IMR-90 (cell line): ENCODE results near the gene TNPO2. TPM values are rescaled to one million over a fixed set of nuclear protein-coding genes. Genes with fewer than 3 reads are reported as not detected.
A peak's percentile ranks its signal among the peaks of the same experiment; 100 is the strongest.

Experiments
- ATAC-seq: fragments of 200-7000 bp; cut with Tn5 transposase; 2 replicates; pipeline ENCODE4 v1.9.1; 2020; ENCODE audit warnings: low read depth, mild to moderate bottlenecking, moderate library complexity
- BruUV-seq: library from RNA; stranded (reverse); fragments of 400-500 nt; replicated peaks from 2 replicates; lab custom pipeline; 2021; lab: Mats Ljungman, UMichigan
- CTCF ChIA-PET: fragments of 300-600 bp; formaldehyde crosslinking; extraction: SDS; loops from one replicate; lab custom pipeline; 2021; ENCODE audit warnings: antibody characterized with exemption; lab: Yijun Ruan, JAX
- POLR2A ChIA-PET: fragments of 300-600 bp; sonication (Branson Sonifier 250); formaldehyde crosslinking; loops from one replicate; lab custom pipeline; 2022; ENCODE audit warnings: antibody characterized with exemption; ENCODE audit not compliant: unreplicated experiment; lab: Charles Lee
- DNase-seq: peaks from one replicate; pipeline ENCODE4 v3.0.0; 2013
- H2AFZ ChIP-seq: replicated peaks from 2 replicates; pipeline ENCODE3; 2013; ENCODE audit warnings: low read length, mild to moderate bottlenecking; ENCODE audit not compliant: poor library complexity
- H2AK5ac ChIP-seq: 2 replicates; pipeline ENCODE4 v1.6.1; 2013; ENCODE audit warnings: low read depth, low read length, inconsistent platforms
- H2AK9ac ChIP-seq: replicated peaks from 2 replicates; pipeline ENCODE3; 2013; ENCODE audit warnings: mild to moderate bottlenecking, low read depth, low read length, moderate library complexity; ENCODE audit not compliant: poor library complexity
- H2BK120ac ChIP-seq: 2 replicates; pipeline ENCODE4 v1.6.1; 2013; ENCODE audit warnings: low read depth, low read length, inconsistent platforms
- H2BK15ac ChIP-seq: 3 replicates; pipeline ENCODE4 v1.6.1; 2013; ENCODE audit warnings: low read depth, low read length, inconsistent platforms
- H2BK20ac ChIP-seq: 2 replicates; pipeline ENCODE4 v1.6.1; 2013; ENCODE audit warnings: low read depth, mild to moderate bottlenecking, inconsistent platforms, low read length, moderate library complexity
- H2BK5ac ChIP-seq: 2 replicates; pipeline ENCODE4 v1.6.1; 2013; ENCODE audit warnings: mild to moderate bottlenecking, low read depth, low read length, inconsistent platforms; ENCODE audit not compliant: poor library complexity, severe bottlenecking
- H3K14ac ChIP-seq: replicated peaks from 2 replicates; pipeline ENCODE4 v1.6.1; 2013; ENCODE audit warnings: low read depth, low read length, inconsistent platforms
- H3K18ac ChIP-seq: 2 replicates; pipeline ENCODE4 v1.6.1; 2013; ENCODE audit warnings: low read depth, low read length, control low read depth
- H3K23ac ChIP-seq: 2 replicates; pipeline ENCODE4 v1.6.1; 2013; ENCODE audit warnings: low read depth, low read length, inconsistent platforms
- H3K27ac ChIP-seq: 2 replicates; pipeline ENCODE4 v1.5.1; 2013; ENCODE audit warnings: mild to moderate bottlenecking, control low read depth, low read length; ENCODE audit not compliant: insufficient read depth
- H3K27me3 ChIP-seq: 2 replicates; pipeline ENCODE4 v1.6.1; 2013; ENCODE audit warnings: low read length; ENCODE audit not compliant: control insufficient read depth, insufficient read depth
- H3K36me3 ChIP-seq: 2 replicates; pipeline ENCODE4 v1.6.1; 2013; ENCODE audit warnings: low read length, mixed read lengths; ENCODE audit not compliant: control insufficient read depth, insufficient read depth
- H3K4ac ChIP-seq: 2 replicates; pipeline ENCODE4 v1.6.1; 2013; ENCODE audit warnings: low read depth, low read length, inconsistent platforms
- H3K4me1 ChIP-seq: 2 replicates; pipeline ENCODE4 v1.6.1; 2013; ENCODE audit warnings: low read length, mixed read lengths; ENCODE audit not compliant: control insufficient read depth, insufficient read depth
- H3K4me2 ChIP-seq: 2 replicates; pipeline ENCODE4 v1.6.1; 2013; ENCODE audit warnings: low read depth, mild to moderate bottlenecking, control low read depth, low read length, moderate library complexity
- H3K4me3 ChIP-seq: 2 replicates; pipeline ENCODE4 v1.5.1; 2013; ENCODE audit warnings: low read depth, mild to moderate bottlenecking, control low read depth, low read length, moderate library complexity; ENCODE audit not compliant: insufficient read depth
- H3K56ac ChIP-seq: 2 replicates; pipeline ENCODE4 v1.6.1; 2013; ENCODE audit warnings: low read length, inconsistent platforms; ENCODE audit not compliant: insufficient read depth; ENCODE audit errors: extremely low read depth
- H3K79me1 ChIP-seq, 2 experiments: 2 replicates each; pipeline ENCODE4 v1.6.1; 2013; ENCODE audit warnings: low read length in 2 of 2, inconsistent platforms in 1 of 2, low read depth in 1 of 2
- H3K9ac ChIP-seq: 2 replicates; pipeline ENCODE4 v1.6.1; 2013; ENCODE audit warnings: low read depth, low read length, control low read depth
- H3K9me1 ChIP-seq: 2 replicates; pipeline ENCODE4 v1.6.1; 2013; ENCODE audit warnings: low read length, inconsistent platforms; ENCODE audit not compliant: insufficient read depth
- H3K9me3 ChIP-seq: 2 replicates; pipeline ENCODE4 v1.6.1; 2013; ENCODE audit warnings: low read length; ENCODE audit not compliant: control insufficient read depth, insufficient read depth
- H4K20me1 ChIP-seq: 2 replicates; pipeline ENCODE4 v1.6.1; 2013; ENCODE audit warnings: low read length, inconsistent platforms; ENCODE audit not compliant: insufficient read depth
- H4K5ac ChIP-seq: 2 replicates; pipeline ENCODE4 v1.6.1; 2013; ENCODE audit warnings: mild to moderate bottlenecking, low read depth, low read length, control low read depth
- H4K8ac ChIP-seq, 2 experiments: 2 replicates each; pipeline ENCODE4 v1.6.1; 2013; ENCODE audit warnings: low read depth in 2 of 2, low read length in 2 of 2, control low read depth in 1 of 2, inconsistent platforms in 1 of 2
- H4K91ac ChIP-seq: 2 replicates; pipeline ENCODE4 v1.6.1; 2013; ENCODE audit warnings: low read depth, low read length, inconsistent platforms; ENCODE audit not compliant: insufficient read depth
- BHLHE40 ChIP-seq: fragments of 150-350 bp; IDR thresholded peaks from 2 replicates; pipeline ENCODE4 v1.6.1; 2016; ENCODE audit warnings: mild to moderate bottlenecking, low read depth, low read length
- CEBPB ChIP-seq: IDR thresholded peaks from 2 replicates; pipeline ENCODE4 v1.6.1; 2012; ENCODE audit warnings: low read depth, low read length, improper control_type of control experiment
- MAFK ChIP-seq: IDR thresholded peaks from 2 replicates; pipeline ENCODE4 v1.6.1; 2012; ENCODE audit warnings: low read depth, low read length, improper control_type of control experiment
- WGBS, 2 experiments: methylation state at CpG; one replicate each; pipeline versions ENCODE4 v1.1.5 to v1.1.7; 2013; ENCODE audit warnings: missing lambda C conversion rate in 2 of 2; ENCODE audit not compliant: insufficient read length in 1 of 2; ENCODE audit errors: extremely low coverage in 2 of 2; 5-methylcytosine and 5-hydroxymethylcytosine counted together
- dilution Hi-C: fragments of 300-500 bp; cut with HindIII; formaldehyde crosslinking; loops from one replicate; pipeline ENCODE4 v1.14.3; 2018; ENCODE audit warnings: low sequenced_read_pairs; ENCODE audit not compliant: unreplicated experiment
- in situ Hi-C: fragments of 300-500 bp; cut with MboI; formaldehyde crosslinking; loops from 3 replicates; pipeline ENCODE4 v1.14.3; 2019; ENCODE audit warnings: low sequenced_read_pairs, inconsistent platforms, mixed read lengths
- intact Hi-C: fragments of 100-400 bp; cut with micrococcal nuclease; formaldehyde crosslinking; loops from 2 replicates; pipeline ENCODE4 v1.10.0; 2022
- polyA plus RNA-seq, 3 experiments: library from polyadenylated mRNA; depleted of rRNA; stranded (reverse); fragments of >200 nt; gene quantifications; 2 replicates each; pipeline ENCODE4 v1.2.3, GENCODE V29; 2012; ENCODE audit warnings: low replicate concordance in 1 of 3
- total RNA-seq: library from RNA; depleted of rRNA; stranded (reverse); fragments of >200 nt; gene quantifications from 2 replicates; pipeline ENCODE4 v1.2.3, GENCODE V29; 2012

TNPO2 gene
- total and polyA plus RNA-seq, 2 of the 4 experiments (the other 2 are of a cell fraction), result 36.0 to 77.2 TPM

DNA sequence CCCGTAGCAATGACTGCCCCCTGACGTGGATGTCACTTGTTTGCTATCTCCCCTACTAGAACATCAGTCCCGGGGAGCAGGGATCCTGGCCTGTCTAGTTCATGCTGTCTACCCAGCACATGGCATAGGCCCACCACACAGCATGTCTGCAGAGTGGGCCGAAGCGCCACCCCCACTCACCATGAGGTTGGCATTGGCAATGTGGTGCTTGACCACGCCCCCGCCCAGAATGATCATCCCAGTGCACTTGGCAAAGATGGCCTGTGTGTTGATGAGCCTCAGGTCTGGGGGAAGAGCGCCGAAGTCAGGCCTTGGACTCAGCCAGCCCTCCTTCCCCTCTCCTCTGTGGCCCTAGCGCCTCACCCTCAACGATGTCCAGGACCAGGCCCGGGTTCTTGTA, 46.8 kb downstream of the TNPO2 start:
- no peak for ATAC-seq
- Histone ChIP-seq H3K56ac (no peak overlapping the region), H3K9me1 (peaks cover 7% of the 10 kb centered on the region; the same call in 1 of the 2 replicates), H2BK120ac (no peak overlapping the region), H3K23ac (no peak overlapping the region), H3K4me1 (no peaks in the 10 kb centered on the region), H2BK5ac (no peak overlapping the region), H3K36me3 (peaks cover 53% of the 10 kb centered on the region), H3K27me3 (no peaks in the 10 kb centered on the region), H4K5ac (no peak overlapping the region), H3K4me3 (no peak overlapping the region), H2BK15ac (no peak overlapping the region), H3K27ac (no peak overlapping the region), H3K4ac (no peak overlapping the region), H2BK20ac (no peak overlapping the region), H3K9ac (no peak overlapping the region), H4K20me1 (peaks cover 15% of the 10 kb centered on the region), H3K9me3 (no peaks in the 10 kb centered on the region), H3K14ac (no peak overlapping the region), H2AK9ac (peak overlapping the region; percentile 19), H3K79me1 (peaks cover 13 to 43% of the 10 kb centered on the region in 2 experiments), H3K18ac (no peak overlapping the region), H3K4me2 (no peak overlapping the region), H2AK5ac (no peak overlapping the region), H4K8ac (no peak overlapping the region), H4K91ac (no peak overlapping the region), H2AFZ (no peak overlapping the region)
- dilution Hi-C loops, result no loop called here
- in situ Hi-C loops, result no loop called here
- TF ChIP-seq CEBPB (no peak), BHLHE40 (no peak), MAFK (no peak)
- ChIA-PET CTCF (interaction anchor here (0.7 kb wide), 1 partner anchor 10 kb away, joined by 3 read pairs; the partner anchor contains the start of genes MAN2B1 and WDR83), POLR2A (no interaction called here)
- WGBS, 2 experiments, result 90% methylated on average over 3 of the region's 12 CpGs; no CpG with 5 or more reads in 1 of the 2 experiments
- BruUV-seq, result no TSS peak
- intact Hi-C loops, result loop anchor here (1.0 kb wide), 2 partner anchors 119 to 170 kb away; no protein-coding TSS in a partner anchor
- DNase-seq, result no peak
